ENCODE data around the gene GRM5. TPM values are rescaled to one million over a fixed set of nuclear protein-coding genes. Genes with fewer than 3 reads are reported as not detected.

Gene GRM5
- total RNA-seq, 4 donors from 2014 or later: 0.09 TPM; not detected in 3

DNA sequence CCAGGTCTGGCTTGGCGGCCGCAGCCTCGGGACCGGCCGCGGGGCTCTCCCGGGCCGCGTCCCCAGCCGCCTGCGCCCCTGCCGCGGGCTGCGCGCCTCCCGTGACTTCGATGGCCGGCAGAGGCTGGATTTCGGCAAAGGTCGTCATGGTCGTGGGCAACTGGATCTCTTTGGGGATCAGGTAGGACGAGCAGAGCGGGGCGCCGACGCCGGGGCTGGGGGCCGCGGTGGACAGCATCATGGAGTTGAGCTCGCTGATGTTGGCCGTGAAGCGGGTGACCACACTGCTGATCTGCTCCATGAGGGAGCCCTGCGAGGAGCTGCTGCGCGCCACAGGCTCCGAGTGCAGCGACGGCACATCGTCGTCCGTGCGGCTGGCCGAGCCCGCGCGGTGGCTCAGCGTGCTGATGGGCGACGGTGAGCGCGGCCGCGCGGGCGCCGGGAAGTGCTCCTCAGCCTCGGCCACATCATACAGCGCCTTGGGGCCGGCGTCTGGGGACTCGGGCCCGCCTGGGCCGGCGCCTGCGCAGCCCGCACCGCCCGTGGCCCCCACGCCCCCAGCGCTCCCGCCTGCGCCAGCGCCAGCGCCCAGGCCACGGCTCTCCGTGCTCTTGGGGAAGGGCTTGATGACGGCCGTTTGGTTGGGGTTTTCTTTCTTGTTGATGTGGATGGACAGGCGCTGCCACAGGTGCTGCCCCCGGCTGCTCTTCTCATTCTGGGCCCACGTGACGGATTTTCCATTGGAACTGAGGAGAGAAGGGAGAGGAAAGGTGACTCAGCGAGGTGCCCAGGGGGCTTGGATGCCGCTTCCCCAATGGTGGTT lies 556.8 kb downstream of the GRM5 start:
- peaks cover 0 to 15% (median 8%) of the 10 kb centered on the region in 3 donors for H3K4me1 ChIP-seq
- H3K9me3 ChIP-seq: no peaks in the 10 kb centered on the region
- WGBS, 2 donors: 20 to 41% methylated on average over 1 to 2 of the region's 84 CpGs
- no peak overlapping the region for H3K27ac ChIP-seq
- H3K4me3 ChIP-seq: peak overlapping the region; percentile 30 to 65 (median 42)
- peaks cover 0 to 62% (median 2%) of the 10 kb centered on the region in 4 donors for H3K27me3 ChIP-seq
- no peak for DNase-seq
- no peaks in the 10 kb centered on the region for H3K36me3 ChIP-seq
- intact Hi-C loops (cut with DNase I): no loop called here
- no peak for TF ChIP-seq POLR2A (IDR thresholded peaks at IDR 0.05)
- TF ChIP-seq, protein P1, sequence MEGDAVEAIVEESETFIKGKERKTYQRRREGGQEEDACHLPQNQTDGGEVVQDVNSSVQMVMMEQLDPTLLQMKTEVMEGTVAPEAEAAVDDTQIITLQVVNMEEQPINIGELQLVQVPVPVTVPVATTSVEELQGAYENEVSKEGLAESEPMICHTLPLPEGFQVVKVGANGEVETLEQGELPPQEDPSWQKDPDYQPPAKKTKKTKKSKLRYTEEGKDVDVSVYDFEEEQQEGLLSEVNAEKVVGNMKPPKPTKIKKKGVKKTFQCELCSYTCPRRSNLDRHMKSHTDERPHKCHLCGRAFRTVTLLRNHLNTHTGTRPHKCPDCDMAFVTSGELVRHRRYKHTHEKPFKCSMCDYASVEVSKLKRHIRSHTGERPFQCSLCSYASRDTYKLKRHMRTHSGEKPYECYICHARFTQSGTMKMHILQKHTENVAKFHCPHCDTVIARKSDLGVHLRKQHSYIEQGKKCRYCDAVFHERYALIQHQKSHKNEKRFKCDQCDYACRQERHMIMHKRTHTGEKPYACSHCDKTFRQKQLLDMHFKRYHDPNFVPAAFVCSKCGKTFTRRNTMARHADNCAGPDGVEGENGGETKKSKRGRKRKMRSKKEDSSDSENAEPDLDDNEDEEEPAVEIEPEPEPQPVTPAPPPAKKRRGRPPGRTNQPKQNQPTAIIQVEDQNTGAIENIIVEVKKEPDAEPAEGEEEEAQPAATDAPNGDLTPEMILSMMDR (IDR thresholded peaks at IDR 0.05): peak in 1 of 6 experiments; percentile 0

DNA sequence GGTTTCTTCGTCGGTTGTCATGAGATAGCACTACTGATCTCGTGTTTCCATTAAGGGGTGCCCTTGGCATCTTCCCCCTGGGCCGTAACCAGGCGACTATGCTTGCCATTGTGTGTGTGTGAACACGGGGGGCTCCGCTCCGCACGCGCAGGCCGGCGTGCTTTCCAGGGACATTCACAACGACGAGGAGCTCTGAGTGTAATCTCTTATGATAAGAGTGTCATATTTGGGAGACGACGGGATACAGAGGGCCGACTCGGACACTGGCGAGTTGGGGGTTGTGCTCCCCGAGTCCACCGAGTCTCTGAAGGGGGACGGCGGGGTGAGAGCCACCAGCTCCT lies 557.4 kb downstream of the GRM5 start:
- peaks cover 0 to 62% (median 2%) of the 10 kb centered on the region in 4 donors for H3K27me3 ChIP-seq
- WGBS, 2 donors: 44 to 51% methylated on average over 2 to 4 of the region's 23 CpGs
- H3K36me3 ChIP-seq: no peaks in the 10 kb centered on the region
- peaks cover 0 to 15% (median 8%) of the 10 kb centered on the region in 3 donors for H3K4me1 ChIP-seq
- intact Hi-C loops (cut with DNase I): no loop called here
- H3K9me3 ChIP-seq: no peaks in the 10 kb centered on the region
- peak overlapping the region; percentile 30 to 65 (median 42) for H3K4me3 ChIP-seq
- TF ChIP-seq, protein P1 (IDR thresholded peaks at IDR 0.05): no peak
- TF ChIP-seq POLR2A (IDR thresholded peaks at IDR 0.05): no peak
- no peak for DNase-seq
- H3K27ac ChIP-seq: no peak overlapping the region

DNA sequence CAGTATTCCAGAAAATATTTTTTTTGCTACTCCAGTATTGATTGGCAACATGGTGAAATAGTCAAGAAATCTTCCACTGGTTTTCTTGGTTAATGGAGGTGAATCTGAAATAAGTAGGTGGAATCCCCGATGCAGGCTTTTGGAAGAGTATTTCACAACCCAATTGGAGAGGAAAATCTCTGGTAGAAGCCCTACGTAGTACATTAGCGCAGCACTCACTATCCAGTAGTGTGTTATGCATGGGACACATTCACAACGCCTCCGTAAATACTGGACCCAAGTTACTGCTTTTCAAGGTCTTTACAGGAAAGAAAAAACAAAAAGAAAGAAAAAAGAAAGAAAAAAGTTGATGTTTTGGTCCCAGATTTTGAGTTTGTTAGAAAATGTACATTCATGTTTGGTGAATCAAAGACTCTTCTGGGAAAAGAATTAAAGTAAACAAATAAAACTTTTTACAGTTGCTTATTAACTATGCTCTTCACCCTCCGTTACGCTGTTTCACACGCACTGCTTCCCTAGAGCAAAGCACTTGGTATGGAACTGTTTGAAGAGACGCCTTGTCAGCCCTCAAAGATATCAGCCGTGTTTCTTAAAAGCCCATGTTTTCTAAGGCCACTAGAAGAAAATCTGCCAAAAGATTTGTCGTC lies 557.9 kb downstream of the GRM5 start:
- WGBS, 2 donors: 74 to 84% methylated on average over 11 of the region's 11 CpGs
- TF ChIP-seq POLR2A (IDR thresholded peaks at IDR 0.05): no peak
- TF ChIP-seq, protein P1 (IDR thresholded peaks at IDR 0.05): no peak
- H3K4me1 ChIP-seq: peaks cover 0 to 15% (median 8%) of the 10 kb centered on the region in 3 donors
- intact Hi-C loops (cut with DNase I): no loop called here
- H3K36me3 ChIP-seq: no peaks in the 10 kb centered on the region
- no peaks in the 10 kb centered on the region for H3K9me3 ChIP-seq
- peak overlapping the region in 1 of 4 donors; percentile 65 for H3K4me3 ChIP-seq
- no peak for DNase-seq
- H3K27me3 ChIP-seq: peaks cover 0 to 62% (median 2%) of the 10 kb centered on the region in 4 donors
- H3K27ac ChIP-seq: no peak overlapping the region

DNA sequence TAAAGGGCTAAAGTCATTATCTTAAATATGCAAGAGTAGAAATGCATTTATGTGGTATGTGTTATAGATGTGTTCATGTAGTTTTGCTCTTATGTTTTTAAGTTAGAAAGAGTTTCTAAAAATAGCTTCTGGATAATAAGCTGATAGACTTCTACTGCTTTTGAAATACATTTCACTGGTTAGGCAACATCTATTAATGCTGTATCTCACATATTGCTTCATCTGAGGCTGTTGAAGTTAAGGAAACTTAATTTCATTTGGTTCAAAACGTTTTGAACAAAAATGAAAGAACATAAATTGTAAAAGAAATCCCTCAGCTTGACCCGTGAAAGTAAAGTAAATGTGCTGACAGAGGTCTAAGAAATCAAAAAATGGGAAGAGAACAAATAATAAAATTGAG lies 564.2 kb downstream of the GRM5 start:
- H3K27ac ChIP-seq: no peak overlapping the region
- no peaks in the 10 kb centered on the region for H3K4me1 ChIP-seq
- TF ChIP-seq POLR2A (IDR thresholded peaks at IDR 0.05): no peak
- TF ChIP-seq, protein P1 (IDR thresholded peaks at IDR 0.05): no peak
- no peak overlapping the region for H3K4me3 ChIP-seq
- no peaks in the 10 kb centered on the region for H3K9me3 ChIP-seq
- 43 to 44% methylated on average over 2 of the region's 2 CpGs for WGBS, 2 donors
- H3K36me3 ChIP-seq: no peaks in the 10 kb centered on the region
- DNase-seq: no peak
- intact Hi-C loops (cut with DNase I): no loop called here
- peaks cover 0 to 9% (median 2%) of the 10 kb centered on the region in 4 donors for H3K27me3 ChIP-seq

DNA sequence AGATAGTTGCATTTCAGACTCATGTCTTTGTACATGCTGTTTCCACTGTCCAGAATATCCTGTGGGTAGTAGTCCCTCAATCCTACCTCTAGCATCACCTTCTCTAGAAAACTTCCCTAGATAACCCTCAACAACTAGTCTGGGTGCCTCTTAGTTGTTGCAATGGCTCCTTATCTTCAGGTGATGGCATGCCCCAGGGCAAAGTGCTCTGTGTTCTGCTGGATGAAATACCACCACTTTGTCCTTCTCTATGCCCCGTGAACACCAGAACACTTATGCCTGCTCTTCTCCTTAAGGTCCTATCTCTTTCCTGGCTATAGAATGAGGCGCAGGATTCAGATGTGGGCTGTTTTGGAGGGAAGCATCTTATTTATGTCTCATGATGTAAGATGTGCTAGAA lies 569.9 kb downstream of the GRM5 start:
- DNase-seq: no peak
- intact Hi-C loops (cut with DNase I): no loop called here
- no peak overlapping the region for H3K4me3 ChIP-seq
- H3K4me1 ChIP-seq: no peaks in the 10 kb centered on the region
- H3K27me3 ChIP-seq: no peaks in the 10 kb centered on the region
- 88 to 100% methylated on average over 2 of the region's 2 CpGs for WGBS, 2 donors
- no peaks in the 10 kb centered on the region for H3K9me3 ChIP-seq
- no peak overlapping the region for H3K27ac ChIP-seq
- H3K36me3 ChIP-seq: no peaks in the 10 kb centered on the region
- no peak for TF ChIP-seq POLR2A (IDR thresholded peaks at IDR 0.05)
- TF ChIP-seq, protein P1 (IDR thresholded peaks at IDR 0.05): no peak

Data from esophagus squamous epithelium (tissue), 5 donors.